ENCODE measurements around the gene USP13.
"Not testable (repeated sequence)": the region's sequence is repeated elsewhere in the genome, so short reads cannot be mapped to it uniquely, and the experiment has no call there.

Gene USP13

DNA sequence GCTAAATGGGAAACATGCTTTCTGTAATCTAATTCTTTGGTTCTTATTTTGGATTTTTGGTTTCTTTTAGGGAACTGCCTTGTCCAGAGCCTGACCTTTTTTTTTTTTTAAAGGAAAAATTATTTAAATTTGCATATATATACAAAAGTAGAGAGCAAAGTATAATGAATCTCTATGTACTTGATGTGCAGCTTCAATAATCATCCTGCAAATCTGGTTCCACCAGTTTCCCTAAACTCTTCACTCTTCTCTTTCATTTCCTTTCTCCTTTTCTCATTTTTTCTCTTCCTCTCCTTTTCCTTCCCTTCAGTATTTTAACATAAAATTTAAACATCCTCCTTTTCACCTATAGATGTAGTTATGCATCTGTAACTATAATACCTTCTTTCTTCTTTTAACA lies 82.5 kb downstream of the USP13 start:
- no peak for DNase-seq

GRCh38 chr3:179738998-179739397 lies 86.2 kb downstream of the USP13 start:
- no peak for DNase-seq

DNA sequence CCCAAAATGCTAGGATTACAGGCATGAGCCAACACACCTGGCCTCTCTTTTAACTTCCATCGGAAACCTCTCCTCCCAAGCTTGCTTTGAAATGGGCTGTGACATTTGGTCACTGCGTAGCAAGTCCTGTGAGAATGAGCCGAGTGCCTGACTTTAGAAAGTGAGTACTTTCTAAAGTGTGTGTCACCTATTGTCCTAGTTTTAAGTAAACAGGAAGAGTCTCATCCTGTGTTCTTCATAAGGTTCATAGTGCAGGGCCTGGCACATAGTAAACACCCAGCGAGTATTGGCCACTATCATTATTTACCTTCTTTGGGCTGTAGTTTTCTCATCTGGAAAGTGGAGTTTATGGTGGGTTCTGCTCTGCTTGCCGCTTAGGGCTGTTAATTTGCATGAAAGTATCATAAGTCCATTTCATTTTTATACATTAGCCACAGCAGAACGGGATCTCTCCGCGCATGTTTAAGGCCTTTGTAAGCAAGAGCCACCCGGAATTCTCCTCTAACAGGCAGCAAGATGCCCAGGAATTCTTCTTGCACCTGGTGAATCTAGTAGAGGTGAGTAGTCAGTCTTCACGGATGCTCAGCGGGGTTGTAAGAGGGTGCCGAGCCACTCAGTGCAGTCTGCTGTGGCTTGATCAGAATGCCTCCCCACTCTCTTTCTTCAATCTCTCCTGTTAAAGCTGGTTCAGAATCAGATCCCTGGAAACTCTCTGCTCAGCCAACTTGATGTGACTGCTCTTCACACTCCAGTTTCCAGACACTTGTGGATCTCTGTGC lies 87.2 kb downstream of the USP13 start:
- no peak for DNase-seq

DNA sequence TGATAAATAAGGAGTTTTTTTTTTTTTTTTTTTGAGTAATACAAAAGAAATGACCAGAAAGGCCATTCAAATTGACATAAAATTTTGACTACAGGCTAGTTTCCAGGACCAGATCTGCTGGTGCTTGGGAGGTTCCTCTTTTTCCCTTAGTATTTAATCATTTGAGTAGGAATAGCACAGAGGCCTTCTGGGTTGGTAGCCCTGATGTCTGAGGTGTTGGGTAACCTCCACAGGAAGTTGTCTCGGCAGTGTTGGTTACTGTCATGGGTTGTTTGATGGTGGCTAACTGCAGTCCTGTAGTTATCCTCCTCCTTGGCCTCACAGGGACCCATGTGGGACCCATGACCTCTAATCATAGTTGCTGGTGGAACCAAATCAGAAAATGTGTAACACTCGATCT lies 91.1 kb downstream of the USP13 start:
- no peak for DNase-seq

GRCh38 chr3:179744667-179745066 lies 91.8 kb downstream of the USP13 start:
- no peak for DNase-seq

- no peak for DNase-seq
Observed at GRCh38 chr3:179745079-179745478, 92.2 kb downstream of the USP13 start.

- DNase-seq, result no peak
Observed at GRCh38 chr3:179745716-179746115, 92.9 kb downstream of the USP13 start.

- peak; percentile 5 to 16 for DNase-seq
Observed at GRCh38 chr3:179750720-179751328, 98.0 kb downstream of the USP13 start.

GRCh38 chr3:179760944-179761343 lies 108.1 kb downstream of the USP13 start:
- peak; percentile 4 to 44 for DNase-seq

- DNase-seq, result no peak
Observed at GRCh38 chr3:179765396-179765795, 112.6 kb downstream of the USP13 start.

DNA sequence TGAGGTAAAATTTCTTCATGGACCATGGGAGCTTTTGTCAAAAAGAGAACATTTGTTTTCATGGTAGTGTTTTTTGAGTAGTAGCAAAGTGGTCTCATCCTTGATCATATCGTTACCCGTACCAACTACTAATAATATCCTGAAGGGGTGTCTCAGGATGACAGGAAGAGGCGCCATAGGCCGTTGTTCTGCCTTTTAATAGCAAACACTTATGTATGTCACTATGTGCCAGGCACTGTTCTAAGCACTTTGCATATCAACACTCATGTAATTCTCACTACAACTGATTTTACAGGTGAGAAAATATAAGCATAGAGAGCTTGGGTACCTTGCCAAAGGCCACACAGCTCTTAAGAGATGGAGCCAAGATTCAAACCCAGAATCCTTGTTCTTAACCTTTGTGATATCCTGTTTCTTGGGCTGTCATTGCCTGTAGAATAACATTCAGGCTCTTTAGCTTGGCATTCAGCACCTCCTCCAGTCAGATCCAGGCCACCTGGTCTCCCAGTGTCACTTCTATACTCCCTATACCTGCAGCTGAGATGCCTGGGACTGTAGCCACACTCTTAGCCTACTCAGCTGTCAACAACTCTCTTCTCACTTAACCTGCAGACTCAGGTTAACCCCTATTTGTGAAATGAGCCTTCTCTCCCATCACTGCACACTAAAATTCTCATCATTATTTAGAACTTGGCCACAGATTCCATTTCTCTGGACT lies 113.7 kb downstream of the USP13 start:
- no peak for DNase-seq

DNA sequence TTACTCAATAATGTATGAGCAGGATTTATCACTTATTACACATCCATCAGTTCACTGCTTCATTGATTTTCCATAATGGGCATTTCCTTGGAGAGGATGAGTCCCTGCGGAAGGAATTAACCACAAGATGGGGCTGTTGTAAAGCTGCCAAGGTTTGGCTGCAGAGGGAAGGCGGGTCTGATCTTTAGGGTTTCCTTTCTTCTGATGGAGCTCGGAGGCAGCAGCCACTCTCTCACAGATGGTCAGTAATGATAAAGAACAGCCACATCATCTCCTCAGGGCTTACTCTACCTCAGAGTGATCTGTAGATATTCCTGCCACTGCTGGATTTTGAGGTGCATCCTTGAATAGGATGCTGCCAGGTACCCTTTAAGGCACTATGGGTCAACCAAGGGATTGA lies 115.2 kb downstream of the USP13 start:
- DNase-seq, result peak; percentile 2 to 8

DNA sequence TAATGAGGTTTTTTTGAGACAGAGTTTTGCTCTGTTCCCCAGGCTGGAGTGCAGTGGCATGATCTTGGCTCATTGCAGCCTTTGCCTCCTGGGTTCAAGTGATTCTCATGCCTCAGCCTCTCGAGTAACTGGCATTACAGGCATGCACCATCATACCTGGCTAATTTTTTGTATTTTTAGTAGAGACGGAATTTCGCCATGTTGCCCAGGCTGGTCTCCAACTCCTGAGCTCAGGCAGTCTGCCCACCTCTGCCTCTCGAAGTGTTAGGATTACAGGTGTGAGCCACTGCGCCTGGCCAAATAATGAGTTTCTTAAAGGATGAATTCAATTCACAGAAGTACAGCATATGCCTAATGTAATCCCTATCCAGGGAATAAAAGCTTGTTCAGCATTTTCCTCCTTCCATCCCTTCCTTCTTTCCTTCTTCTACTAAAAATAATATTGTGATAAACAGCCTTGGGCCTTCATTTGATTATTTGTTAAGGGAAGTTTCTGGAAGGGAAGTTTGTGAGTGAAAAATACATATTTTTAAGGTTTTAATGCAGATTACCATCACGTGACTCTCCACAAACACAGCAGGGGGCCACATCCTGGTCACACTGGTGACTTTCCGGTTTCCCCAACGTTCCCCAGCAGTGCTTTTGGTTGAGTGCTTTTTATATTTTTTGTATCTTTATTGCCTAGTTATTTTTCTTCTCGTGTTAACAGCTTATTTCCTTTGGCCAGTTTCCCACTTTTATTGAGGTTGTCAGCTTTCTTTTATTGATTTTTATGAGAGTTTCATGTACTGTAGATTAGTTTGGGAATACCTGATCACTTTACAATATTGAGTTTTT lies 116.8 kb downstream of the USP13 start:
- DNase-seq, result no peak

DNA sequence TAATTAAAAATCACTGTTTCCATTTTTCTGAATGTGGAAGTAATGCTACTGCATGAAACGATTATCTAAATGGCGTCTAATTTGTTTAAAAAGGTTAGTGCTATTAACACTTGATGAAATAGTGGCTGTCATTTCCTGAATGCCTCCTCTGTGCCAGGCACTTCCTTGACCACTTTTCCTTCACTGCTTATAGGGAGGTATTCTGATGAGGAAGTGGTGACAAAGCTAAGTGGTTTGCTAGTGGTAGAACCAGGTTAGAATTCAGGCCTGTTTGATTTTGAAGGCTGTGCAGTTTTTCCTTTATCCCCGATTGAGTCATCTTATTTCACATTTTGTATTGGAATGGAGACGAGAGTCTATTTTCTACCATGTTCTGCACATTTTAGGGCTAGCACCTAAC lies 119.0 kb downstream of the USP13 start:
- no peak for DNase-seq

DNA sequence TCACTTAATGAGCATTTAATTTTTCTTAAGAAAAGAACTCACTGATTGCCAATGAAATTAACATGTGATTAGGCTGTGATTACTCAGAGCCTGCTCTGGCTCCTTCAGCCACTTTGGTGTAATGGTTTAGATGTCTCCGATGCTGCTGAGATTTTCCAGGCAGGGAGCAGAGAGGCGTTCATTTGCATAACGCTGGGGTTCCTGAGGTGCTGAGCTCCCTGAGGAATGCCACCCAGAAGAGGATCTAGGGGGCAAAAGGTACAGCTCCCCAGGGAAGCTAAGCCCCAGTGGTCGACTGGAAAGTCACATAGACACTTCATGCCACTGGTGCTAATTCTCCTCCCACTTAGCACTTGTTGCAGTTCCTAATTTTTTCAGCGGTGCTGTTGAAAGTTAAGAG lies 119.5 kb downstream of the USP13 start:
- no peak for DNase-seq

GRCh38 chr3:179775416-179776122 lies 122.7 kb downstream of the USP13 start:
- DNase-seq, result no peak

- not testable (repeated sequence) for DNase-seq
Observed at GRCh38 chr3:179782841-179783240, 130.0 kb downstream of the USP13 start.

- DNase-seq, result no peak
Observed at GRCh38 chr3:179788996-179789395, 136.2 kb downstream of the USP13 start.

- no peak for DNase-seq
Observed at GRCh38 chr3:179791793-179792192, 139.0 kb downstream of the USP13 start.

- DNase-seq, result no peak
Observed at GRCh38 chr3:179794355-179794754, 141.5 kb downstream of the USP13 start.

DNA sequence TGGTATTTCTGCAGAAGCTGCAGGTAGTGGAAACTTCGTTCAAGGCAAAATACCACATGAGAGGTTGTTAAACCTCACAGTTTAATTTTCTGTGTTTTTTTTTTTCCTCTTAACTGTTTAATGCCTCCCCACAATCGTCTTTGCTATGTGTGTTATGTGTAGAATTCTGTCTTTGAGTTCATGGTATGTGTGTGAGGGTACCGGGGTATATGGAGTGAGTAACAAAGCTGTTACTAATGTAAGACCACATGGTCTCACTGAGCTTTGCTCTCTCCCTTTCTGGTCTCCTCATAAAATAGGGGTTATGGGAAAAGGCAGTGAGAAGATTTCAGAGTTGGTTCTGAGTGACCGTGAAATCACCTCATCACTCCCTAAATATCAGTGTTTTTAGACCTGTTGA lies 143.6 kb downstream of the USP13 start:
- no peak for DNase-seq

- DNase-seq, result no peak
Observed at GRCh38 chr3:179797192-179797591, 144.4 kb downstream of the USP13 start.
